NCI-H2196 treated with DMSO at 0.1 percent for 48 hours (cell line): ENCODE results near the gene SMIM23.
A peak's percentile ranks its signal among the peaks of the same experiment; 100 is the strongest.

Source experiments
- DNase-seq: peaks from one replicate; lab custom pipeline; 2025; ENCODE audit not compliant: unreplicated experiment; lab: John Stamatoyannopoulos, UW

Gene SMIM23

DNA sequence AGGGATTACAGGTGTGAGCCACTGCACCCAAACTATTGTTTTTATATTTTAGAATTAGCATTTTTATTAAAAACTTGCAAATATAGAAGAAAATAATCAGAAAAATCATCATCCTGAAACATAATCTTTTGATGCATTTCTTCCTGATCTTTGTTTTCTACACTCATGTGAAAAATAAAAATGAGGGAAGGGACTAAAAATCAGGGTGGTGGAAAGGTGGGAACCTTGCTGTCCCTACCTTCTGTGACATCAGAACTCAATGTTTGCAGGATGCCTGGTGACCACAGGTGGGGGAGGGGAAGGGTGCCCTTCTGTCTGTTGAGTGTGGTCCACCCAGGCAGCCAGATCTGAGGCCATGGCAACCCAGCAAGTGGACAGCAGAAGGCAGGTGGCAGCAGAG, at the start of gene SMIM23:
TSS of gene SMIM23 (plus strand) at position 301 of the 400 bp plus-strand sequence. CDS start at position 356, 55 bp downstream.
- peak; percentile 20 for DNase-seq

DNA sequence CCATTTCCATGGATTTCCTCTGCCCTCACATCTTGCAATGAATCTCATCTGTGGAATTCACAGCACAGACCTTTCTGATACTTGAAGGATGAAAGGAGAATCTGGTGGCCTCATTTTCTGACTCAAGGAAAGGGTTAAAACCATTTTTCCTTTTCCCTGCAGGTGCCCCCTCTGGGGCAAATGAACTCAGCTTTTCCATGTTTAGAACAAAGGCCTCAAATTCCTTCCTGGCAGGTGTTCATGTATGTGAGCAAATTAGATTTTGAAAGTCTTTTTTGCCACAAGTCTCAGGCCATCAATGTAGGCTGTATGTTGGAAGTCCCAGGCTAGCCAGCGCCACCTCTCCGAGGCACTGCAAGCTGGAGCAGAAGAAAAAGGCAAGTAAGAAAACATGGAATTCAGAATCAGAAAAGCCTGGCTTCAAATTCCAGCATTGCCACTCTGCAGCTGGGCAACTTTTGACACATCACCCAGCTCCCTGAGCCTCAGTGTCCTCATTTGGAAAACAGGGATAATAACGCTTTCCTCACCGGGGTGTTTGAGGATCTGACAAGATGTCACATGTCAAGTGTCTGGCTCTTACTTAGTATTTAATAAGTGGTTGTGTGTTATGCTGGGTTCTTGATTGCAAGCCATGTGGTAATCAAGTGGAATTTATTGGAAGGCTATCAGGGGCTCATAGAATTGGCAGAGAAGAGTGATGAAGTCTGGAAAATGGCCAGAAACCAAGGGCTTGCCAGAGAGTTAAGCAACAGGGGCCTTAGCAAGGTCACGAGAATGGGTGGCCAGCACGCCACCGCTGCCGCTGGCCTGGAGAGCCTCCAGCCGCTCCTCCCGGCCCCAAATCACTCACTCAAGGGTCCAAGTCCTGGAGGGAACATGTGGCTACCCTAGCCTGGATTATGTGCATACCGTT, 48.4 kb upstream of the SMIM23 start:
- no peak for DNase-seq

DNA sequence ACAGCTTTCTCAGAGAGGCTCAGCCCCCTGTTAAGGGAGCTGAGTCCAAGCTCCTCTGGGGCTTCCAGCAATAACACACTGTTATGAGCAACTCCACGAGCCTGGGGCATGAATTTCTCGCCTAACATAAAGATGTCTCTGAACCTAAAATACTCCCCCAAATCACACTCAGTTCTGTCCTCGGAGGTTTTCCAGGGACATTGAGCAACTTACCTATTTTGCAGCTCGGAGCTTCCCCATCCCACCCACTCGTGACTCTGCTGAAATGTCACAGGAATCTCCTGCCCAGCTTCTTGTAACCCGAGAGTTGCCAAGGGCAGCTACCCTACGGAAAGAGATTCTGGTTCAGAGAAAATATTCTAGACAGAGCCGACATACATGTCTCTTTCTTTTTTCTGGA, 47.1 kb upstream of the SMIM23 start:
- no peak for DNase-seq

DNA sequence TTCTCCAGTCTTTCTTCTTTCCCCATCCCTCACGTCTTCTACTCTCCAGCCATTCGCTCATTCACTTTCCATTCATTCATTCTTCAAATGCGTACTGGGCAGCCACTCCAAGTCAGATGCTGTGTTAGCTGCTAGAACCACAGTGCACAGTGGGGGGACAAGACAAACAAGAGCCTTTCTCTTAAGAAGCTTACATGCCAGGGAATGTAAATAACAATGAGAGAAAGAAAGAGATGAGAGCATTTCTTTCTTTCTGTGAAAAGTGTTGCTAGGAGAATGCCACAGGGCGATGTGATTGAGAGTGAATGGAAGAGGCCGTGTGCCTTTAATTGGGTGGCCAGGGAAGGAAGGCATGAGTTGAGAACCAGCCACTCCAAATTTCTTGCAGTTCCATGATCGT, 46.3 kb upstream of the SMIM23 start:
- no peak for DNase-seq

DNA sequence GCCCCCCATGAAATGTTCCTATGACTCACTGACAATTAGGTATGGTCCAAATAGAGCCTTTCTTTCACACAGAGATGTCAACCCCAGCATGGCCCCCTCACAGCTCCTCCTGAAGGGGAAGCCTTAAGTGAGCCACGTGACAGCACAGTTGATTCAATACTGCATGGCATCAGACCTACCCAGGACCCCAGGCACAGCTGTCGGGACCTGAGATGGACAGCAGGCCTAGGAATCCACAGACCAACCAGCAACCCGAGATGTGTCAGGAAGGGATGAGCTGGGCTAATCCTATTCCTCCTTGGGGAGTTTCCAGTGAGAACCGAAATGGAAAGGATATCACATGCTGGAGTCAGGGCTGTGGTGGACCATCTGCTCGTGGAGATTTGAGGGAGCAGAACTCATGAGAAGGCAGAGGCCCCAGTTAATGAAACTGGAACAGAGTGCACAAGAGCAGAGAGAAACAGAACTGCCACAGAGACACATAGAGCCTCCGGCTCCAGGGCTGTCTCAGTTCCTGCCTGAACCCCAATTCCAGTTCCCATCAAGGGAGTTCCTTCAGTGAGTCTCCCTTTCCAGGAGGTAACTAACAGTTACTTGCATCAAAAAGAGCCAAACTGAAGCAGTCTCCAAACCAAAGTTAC, 42.1 kb upstream of the SMIM23 start:
- DNase-seq = no peak

DNA sequence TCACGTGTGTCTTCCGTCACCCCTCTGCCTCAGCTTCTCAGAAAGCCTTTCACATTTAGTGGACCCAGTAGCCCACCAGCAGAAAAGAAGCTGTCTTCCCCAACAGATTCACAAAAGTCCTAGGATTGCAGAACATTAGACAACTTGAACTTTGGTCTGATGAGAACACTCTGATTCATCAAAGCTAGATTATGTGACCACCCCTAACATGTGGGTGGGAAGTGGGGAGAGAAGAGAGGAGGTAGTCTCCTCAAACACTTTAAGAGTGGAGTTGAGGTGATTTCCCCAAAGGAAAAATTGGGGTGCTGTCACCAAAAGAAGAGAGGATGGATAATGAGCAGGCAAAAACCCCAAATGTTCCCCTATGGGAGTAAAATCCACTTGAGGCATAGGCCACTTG, 41.4 kb upstream of the SMIM23 start:
- no peak for DNase-seq

DNA sequence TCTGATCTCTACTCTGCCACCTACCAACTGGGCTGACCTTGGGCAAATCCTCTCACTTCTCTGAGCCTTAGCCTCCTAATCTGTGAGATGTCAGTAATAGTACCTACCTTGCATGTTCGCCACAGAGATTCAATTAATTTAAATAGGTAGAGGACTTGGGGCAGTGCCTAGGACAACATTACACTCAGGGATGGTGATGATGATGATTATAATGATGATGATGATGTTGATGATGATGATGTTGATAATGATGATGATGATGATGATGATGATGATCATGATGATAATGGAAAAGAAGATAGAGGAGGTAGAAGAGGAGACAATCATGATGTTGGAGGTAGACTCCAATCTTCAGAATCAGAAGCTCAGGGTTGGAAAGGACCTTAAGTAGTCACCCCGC, 40.7 kb upstream of the SMIM23 start:
- no peak for DNase-seq

DNA sequence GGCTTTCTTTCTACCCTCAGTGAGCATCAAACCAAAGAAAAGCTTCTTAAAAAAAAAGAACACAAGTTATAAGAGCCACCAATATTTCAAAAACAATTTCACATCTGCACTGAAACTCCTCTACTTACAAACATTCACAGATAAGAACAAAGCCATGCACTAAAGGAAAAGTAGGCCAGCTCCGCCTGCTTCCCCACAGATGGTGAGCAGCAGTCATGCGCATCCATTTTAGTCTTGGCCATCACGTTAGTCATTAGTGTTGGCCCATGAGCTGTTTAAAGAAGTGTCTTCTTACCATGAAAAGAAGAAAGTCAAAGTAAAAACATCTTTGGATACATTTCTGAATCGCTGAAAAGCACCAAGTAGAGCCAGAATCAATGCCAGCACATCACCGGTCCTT, 40.0 kb upstream of the SMIM23 start:
- no peak for DNase-seq

DNA sequence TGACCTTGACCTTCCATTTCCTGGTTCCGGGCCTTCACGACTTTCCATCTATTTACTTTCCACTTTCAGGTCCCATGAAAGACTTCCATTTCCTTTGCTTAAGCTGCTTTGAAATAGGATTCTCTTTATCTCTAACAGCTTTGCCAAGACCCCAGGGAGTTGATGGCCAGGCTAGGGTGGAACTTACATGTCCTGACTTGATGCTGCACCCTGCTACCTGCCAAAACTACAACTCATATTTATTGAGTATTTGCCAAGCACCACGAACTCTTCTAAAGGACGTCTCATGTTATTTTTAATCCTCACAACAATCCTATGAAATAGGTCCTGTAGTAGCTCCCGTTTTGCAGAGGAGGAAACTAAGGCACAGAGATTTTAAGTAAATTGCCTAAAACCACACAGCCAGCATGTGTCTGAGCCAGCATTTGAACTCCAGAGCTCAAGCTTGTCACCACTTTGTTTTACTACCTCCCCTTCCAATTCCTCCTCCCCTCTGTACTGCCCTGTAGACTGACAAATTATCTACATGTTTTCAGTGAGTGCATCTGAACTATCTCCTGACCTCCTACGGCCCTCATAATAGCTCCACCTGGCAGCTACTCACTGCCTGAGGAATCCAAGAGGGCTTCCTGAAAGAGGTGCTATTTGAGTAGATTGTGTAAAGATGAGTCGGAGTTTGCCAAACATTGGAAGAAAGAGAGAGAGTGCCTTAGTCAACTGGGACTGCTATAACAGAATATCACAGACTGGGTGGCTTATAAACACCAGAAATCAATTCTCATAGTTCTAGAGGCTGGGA, 38.4 kb upstream of the SMIM23 start:
- DNase-seq = no peak

DNA sequence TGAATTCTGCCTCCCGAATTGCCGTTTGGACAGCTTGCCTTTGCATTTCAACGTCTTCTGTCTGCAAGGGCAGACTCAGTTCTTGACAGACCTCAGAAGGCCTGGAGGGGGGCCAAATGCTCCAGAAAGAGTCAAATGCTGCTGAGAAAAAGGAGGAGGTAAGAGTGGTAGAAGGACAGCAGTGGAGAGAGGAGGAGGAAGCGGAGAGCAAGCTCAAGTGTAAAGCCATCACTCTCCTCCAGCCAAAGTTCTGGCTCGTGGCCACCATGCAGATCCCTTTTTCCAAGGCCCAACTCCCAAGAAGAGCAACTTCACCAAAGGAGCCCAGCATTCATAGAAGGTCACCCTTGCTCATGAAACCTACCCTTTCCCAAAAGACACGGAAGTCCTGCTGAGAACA, 36.9 kb upstream of the SMIM23 start:
- DNase-seq = no peak

DNA sequence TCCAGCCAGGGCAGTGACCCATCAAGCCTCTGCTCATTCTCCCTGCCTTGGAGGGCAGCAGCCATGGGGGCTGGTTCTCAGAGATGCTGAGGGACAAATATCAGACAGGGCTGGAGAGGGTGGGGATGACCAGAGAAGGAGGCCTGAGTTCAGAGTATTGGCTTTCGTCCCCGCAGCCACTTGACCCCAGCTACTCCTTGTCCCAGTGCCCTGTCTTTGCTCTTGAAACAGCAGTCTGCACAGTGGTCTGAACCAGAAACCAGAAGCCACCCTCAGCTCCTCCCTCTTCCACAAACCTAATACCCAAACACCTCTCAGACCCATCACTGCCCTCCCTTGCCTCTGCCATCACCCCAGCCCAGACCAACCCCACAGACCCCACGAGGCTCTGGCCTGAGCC, 36.3 kb upstream of the SMIM23 start:
- DNase-seq = no peak

DNA sequence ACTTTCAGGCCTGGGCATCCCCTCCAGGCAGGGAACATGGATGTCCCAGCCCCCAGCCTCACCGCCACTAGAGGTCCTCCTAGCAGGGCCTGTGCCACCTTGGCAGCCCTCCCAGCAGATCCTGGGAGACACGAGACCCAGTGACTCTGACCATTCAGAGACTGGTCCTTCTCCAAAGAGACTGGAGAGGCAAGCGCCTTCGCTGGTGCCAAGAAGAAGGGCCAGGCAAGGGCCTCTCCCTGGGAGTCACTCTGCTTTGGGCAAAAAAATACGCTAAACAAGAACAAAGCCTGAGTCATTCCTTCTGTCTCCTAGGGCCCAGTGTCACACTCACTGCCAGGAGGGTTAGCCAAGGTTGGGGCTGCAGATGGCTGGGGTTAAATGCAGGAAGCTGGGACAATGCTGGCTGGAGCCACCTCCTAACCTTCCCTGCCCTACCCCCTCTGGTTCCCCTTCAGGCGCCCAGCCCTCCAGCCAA, 35.3 kb upstream of the SMIM23 start:
- peak; percentile 65 for DNase-seq

DNA sequence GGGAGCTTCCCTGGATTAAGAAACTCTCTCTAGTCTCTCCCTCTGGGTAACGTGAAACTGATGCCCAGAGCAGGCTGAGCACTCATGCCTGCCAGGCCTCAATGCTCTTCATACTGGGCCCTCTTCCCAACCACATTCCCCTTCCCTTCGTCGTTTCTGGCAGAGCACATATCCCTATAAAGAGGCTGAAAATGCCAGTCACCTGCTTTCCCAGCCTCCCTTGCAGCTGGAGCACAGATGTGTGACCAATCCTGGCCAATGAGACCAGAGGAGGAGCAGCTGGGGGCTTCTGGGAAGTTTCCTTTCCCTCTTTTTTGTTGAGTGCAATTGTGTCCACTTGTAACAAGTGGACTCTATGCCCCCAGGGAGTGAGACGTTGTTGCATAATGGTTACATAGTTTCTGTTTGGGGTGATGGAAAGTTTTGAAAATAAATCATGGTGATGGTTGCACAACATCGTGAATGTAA, 30.2 kb upstream of the SMIM23 start:
- no peak for DNase-seq

DNA sequence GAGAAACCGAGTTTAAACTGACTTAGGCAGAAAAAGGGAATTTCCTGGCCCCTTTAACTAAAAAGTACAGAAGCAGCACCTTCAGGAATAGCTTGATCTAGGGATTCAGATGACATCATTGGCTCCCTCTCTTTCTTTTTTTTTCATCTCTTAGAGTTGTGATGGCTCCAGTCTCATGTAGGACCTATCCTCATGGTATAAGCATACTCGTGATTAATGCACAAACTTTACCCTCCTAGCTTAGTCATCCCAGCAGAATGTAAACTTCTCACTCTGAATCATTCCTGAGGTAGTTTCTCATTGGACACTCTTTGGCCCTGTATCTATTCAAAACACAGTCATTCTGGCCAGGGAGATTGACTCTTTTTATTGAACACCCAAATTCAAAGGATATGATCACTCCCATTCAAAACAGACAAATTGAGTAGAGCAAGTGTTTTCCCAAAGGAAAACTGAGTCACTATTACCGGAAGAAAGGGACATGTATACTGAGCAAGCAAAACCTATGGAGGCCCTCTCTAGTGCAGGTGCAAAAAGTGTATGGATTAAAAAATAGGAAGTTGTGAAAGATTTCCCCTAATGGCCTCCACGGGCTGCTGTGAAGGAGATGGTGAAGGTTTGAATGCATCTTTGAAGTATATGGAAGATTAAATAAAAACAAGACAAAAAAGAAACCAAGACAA, 27.6 kb upstream of the SMIM23 start:
- no peak for DNase-seq

DNA sequence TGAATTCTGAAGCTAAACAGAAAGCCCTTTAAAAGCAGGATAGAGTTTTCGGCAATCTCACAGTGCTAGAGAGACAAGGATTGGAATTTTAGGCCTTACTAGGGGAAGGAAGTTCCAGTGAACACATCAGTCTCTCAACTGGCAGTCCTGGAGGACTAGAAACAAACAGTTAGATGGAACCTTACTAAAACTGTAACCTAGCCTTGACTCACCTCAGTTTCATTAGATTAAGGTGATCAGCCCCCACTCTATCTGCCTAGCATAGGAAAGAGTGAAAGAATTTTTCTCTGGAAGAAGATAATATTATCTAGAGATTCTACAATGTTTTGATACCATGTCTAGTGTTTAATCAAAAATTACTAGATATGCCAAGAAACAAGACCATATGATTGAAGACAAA, 25.8 kb upstream of the SMIM23 start:
- no peak for DNase-seq

DNA sequence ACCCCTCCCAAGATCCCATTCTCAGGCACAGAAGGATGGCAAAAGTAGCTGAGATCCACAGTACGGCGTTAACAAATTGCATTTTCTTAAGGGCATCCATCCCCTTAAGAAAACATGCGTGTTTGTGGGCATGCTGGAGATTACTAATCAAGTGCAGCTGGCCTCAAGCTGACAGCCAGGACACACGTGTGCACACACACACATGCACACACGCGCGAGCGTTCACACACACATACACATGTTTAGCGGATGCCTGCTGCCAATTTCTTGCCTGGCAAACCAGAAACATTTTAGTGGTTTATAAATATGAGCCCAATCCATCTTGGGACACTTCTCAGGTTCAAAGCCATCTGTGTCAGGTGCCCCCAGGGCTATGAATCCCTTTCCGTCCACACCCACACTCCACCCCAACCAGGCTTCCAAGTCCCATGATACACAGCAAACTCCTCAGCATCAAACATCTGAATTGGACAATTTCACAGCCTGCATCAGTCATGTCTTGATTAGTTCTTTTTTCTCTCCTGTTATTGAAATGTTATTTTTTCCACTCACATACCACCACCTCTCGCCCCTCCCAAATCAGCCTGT, 23.5 kb upstream of the SMIM23 start:
- DNase-seq = no peak

DNA sequence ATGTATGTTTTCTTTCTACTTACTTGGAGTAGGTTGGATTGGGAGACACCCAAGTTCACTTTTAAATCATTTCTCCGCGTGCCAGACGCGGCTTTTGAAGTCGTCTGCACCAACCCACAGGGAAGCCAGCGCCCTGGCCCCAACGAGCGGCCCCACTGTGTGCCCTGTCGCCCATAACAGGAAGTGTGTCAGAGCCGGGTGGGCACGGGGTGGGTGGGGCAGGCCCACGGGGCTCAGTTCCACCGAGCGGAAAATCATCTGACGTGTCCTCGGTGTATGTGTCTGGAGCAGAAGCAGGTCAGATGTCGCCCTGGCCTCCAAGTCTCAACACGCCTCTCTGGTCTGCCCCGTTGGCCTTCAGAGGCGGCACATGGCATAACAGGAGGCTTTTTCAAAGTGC, 22.7 kb upstream of the SMIM23 start:
- no peak for DNase-seq

DNA sequence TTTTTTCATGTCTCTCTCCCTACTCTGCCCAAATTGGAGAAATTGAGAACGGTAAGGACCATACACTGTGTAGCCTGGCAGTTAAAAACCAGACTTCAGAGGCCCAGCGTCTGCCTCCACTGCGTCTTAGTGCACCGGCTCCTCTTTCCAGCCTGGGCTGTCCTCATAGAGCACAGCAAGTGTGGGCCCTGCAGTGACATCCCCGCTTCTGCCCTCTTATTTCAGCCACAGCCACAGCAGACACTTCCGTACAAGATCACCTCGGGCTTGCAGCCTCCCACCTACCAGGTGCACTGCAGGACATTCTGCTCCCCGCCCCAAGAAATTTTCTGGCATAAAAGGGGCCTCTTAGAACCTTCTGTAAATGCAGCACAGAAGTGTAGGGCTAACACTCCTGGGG, 21.4 kb upstream of the SMIM23 start:
- DNase-seq = no peak

DNA sequence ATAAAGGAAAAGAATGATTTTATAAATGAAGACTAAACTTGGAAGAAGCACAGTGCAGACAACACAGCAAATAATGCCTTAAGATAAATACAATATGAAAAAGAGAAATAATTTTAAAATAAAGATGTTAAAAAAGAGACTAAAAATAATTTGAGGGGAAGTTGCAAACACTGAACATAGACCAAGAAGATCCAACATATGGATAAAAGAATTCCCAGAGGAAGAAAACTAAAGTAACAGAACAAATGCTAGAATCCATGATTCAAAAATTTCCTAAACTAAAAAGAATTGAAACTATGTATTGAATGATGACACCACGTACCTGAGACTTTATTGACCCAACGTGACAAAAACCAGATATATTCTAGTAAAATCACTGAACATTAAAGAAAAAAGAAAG, 18.7 kb upstream of the SMIM23 start:
- no peak for DNase-seq

DNA sequence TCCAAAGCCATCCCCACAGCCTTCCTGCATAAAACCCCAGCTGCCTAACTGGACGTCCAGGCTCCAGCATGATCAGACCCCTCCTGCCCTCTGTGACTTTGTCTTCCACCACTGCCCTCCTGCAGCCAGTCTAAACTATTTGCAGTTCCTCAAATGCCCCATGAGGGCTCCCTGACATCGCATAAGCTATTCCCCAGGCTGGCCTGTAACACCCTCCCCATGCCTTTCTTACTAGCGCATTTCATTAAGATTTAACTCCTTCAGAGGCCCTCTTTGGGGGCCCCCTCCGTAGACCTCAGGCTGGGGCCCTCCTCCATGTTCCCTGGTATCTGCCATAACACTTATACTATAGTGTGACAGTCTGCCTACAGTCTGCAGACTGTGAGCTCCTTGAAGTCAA, 15.5 kb upstream of the SMIM23 start:
- DNase-seq = no peak

DNA sequence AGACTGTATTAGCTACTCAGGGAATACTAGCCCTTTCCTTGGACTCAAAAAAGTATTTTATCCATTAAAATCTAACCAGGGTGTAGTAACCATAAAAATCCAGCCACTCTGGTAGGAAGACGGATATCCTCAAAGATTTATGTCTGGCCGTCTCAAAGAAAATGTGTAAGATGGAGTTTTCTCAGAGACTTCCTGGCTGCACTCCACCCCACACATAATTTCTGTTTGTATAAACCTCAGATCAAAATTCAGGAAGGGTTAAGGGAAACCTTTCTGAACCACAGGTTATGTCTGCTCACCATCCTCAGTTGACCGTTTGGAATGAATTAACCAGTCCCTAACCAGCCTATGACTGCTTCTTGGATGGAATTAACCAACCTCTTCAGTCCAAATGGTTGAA, 13.8 kb upstream of the SMIM23 start:
- no peak for DNase-seq
